ENCODE data around the gene ITM2B.

ITM2B gene

DNA sequence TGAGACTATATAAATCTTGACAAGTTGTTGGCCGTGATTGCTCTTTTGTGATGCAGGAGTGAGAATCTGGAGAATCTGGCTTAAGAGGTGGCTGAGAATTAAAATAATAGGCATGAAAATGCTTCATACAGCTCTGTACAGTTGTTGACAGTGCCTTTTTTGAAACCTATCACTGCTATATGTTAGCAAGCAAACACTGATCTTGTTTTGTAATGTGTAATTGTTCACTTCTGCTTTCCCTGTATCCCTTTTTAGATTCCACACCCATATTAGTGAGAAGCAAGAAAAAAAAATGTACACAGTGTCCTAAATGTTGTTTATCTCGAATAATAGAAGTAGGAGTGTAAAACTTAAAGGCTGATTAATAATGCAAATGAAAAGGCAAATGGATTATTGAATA lies 31.1 kb downstream of the ITM2B start:
- no peak for DNase-seq

DNA sequence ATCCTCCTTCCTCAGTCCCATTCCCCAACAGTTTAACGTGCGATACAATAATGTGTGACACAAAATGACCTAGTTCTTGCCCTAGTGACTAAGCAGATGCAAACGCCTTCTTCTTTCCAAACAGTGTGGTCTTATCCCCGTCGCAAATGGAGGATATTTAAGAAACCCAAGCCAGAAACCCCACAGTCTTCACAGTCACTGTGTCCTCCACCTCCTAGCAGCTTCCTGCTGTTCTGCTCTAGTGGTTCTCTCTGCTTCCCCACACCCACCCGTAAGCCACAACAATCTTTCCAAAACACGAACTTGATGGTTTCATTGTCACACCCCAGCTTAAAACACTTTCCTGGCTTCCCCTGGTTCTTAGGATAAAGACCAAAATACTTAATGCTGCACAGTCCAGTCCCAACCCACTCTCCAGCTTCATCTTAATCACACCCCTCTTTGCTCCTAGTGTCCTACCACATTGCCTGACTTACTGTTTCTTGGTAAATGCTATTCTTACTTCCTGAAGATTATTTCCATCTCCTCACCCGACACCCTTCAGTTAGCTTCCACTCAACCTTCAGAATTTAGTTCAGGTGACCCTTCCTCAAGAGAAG lies 32.3 kb downstream of the ITM2B start:
- no peak for DNase-seq

DNA sequence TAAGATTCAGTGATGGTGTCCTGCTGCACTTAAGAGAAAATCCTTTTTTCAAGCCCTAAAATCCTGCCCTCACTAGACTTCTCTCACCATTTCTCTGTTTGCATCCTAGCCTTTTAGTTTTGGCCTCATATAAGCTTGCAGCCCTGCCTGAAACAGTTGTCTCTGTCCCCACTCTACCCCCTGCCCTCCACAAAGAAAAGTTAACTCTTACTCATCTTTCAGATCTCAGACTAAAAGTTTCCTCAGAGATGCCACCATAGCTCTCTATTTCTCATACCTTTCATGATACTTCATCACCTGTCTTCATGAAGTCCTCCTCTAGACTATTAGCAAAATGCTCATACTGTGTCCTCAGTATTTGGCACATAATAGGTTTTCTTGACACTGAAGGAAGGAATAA lies 33.1 kb downstream of the ITM2B start:
- no peak for DNase-seq

DNA sequence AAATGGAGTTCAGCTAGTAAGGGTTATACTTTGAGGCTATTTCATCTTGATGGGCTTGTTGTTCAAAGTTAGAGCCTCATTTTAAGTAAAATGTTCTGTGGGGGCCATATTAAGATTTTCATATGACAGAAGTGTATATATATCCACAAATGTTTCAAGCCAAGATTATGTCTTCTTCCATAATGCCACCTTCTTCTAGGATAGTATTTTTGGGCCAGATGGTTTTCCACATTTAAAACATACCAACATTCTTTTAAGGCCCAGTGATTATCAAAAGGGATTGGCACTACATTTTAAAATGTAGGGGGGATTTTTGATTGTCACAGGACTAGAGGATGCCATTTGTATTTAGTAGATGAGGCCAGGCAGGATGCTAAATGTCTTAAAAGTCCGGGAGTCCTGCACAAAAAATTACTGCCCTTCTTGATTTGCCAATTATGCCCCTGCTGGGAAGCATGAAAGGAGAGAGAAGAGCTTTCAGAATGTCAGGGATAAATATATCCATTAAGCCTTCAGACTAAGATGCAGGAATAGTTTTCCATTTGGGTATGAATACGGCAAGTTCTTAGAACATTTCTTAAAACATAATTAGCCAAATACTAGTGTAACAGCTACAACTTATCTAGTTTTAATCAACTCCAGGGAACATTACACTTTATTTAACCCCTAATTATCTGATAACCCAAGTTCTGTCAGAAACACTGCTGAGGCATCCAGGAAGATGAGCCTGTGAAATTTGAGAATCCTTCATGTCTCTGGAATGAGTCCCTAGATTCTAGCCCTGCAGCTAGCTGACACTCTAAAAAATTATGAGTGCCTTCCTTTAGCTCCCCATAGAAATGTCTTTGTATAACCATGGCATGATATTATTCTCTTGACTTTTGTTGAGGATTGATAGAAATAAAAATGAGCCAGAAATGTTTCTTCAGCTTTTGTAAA lies 34.0 kb downstream of the ITM2B start:
- no peak for DNase-seq

DNA sequence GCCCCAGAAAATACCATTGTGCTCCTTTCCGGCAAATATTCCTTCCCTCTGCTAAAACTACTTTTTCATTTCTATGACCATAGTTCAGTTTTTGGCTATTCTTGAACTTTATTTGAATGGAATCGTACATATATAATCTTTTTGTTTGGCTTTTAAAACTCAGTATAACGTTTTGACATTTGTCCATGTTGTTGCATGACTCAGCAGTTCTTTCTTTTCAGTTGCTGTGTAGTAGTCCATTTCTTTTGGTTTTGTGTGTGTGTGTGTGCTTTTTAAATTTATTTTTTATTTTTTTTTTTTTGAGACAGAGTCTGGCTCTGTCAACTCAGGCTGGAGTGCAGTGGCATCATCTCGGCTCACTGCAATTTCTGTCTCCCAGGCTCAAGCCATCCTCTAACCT lies 35.0 kb downstream of the ITM2B start:
- DNase-seq = no peak

DNA sequence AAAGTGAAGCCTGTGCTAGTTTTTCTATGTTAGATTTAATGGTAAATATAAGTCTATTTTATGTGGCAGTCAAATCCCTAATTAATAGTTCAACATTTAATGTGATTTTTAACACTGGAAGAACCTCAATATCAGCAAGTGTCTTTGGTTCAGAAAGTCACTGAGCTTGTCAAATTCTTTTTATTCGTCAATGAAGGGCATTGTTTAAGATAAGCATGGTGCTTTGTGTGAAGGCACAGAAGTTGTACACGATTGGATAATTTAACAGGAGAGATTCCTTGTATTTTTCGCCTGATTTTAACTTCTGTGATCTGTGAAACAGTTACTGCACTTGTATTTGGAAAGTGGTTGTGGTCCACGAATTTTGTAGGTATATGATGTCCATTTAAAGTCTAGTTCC lies 40.3 kb downstream of the ITM2B start:
- DNase-seq = no peak

DNA sequence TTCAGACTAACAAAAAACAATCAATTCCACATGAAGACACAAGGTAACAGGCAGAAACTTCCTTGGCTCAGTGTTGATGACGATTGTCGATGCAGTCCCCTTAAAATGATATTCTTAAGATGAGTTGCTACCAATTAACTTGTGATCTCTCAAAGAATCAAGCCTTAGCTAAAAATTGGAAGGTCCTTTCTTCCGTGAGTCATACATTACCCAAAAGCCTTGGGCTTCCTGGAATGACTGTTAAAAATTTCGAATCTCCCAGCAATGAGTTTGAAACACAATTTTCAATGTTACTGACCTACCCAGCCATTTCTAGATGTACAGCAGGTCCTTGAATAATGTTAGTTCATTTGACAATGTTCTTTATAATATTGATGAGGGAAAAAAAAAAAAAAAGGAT lies 42.5 kb downstream of the ITM2B start:
- no peak for DNase-seq

DNA sequence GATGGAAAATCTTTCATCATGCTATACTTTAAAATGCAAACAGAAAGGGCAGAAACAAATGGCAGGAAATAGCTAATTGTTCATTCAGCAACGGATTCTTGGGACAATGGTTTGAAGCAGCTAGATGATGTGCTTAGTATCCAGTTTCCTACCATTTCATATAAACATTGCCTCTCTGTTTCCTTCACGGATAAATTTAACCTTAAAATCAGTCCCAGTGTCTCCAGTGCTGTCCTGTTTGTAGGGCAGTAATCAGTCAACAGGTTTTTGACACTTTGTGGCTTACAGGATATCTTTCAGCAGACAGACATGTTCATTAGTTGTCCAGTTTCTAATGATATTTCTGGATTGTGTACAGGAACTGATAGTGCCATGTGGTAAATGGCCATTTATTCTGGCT lies 45.8 kb downstream of the ITM2B start:
- DNase-seq = no peak

DNA sequence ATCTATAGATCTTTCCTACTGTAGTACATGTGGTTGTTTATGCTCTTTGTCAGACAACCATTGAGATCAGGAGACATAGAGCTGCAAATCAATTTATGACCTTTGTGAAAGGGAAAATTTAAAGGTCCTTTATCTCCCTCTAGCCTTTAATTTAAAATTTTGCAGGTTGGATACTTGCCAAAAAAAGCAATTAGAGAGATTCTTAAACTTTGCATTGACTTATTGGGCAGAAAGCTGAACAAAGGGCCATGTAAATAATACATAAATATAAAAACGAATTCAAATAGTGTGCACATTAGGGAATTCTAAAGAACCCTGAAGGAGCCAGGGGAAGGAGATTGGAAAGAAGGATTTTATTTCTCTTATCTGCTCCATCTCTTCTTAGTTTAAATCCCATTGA lies 48.5 kb downstream of the ITM2B start:
- no peak for DNase-seq

DNA sequence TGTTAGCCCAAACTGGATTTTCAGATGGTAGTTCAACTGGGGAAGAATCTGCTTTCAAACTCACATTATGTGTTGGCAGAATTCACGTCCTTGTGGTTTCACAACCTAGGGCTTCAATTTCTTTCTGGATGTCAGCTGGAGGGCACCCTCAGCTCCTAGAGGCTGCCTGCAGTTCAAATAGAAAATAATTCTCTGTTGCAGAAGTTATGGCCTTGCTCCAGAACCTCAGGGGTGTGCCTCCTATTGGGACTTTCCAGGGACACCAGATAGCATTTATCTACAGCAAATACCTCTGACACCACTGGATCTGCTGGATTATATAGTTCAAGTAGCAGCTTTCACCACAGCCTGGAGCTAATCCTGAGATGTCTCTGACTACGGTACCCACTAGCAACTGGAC lies 58.7 kb downstream of the ITM2B start:
- DNase-seq = no peak

DNA sequence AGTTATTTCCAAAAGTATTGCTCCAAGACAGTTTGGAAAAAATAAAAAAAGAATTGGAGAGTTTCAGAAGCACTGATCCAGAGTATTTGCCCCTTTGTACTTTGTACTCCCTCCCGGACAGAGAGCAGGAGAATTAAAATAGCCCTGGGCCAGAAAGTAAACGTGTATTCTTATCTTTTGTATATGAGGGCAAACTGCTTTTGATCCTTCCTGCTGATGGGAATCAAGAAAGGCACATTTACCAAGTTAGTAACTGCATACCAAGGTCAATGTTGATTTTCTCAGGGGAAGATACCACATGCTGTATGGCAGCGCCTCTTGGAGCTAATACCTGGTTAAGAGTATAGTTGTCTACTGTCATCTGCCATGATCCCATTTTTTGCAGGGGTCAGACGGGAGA lies 59.6 kb downstream of the ITM2B start:
- no peak for DNase-seq

DNA sequence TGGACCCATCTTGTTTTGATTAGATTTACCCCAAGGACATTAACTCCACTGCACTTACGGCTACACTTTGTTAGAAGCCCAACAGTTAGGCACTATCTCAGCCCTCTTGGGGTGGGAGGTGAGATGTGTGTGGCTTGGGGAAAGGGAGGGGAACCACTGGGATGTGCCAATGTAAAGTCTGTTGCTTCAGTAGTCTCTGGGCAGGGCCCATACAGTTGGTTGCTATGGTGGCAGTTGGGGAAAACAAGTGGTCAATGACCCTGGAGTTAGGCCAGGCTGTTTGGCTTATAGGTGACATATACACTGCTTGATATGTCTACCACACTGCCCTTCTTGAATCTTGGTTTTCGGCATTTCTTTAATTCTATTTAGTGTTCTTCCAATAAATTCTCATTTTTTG lies 61.6 kb downstream of the ITM2B start:
- DNase-seq = no peak

DNA sequence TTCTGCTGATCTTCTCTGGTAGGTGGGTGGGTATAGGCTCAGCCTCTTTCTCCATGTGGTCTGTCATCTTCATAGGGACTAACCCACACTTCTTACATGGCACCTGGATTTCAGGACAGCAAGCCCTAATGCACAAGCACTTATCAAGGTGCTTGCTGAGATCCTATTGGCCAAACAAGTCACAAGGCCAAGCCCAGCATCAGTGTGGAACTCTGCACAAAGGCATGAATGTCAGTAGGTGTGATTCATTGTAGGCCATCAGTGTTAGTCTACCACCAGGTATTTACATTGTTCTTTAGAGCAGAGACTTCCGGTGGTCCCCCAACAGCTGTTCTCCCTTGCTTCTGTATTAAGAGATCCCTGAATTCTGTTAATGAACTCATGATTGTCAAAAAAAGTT lies 62.3 kb downstream of the ITM2B start:
- DNase-seq = no peak

DNA sequence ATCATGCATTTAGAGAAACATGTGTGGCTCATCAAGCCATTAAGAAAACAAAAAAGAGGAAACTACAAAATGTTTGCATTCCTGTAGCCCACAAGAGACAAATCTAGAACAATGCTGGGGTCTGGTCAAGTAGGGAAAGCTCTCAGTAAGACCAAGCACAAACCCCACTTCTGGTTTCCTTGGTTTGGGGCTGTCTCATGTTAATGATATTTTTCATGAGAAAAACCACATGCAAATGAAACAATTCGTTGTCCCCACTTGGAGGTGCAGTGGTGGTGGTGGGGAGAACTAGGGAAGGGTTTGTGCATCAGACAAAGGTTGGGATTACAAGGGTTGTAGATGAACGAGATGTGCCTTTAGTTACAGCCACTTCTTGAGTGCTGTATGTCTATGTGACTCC lies 63.5 kb downstream of the ITM2B start:
- DNase-seq = no peak

DNA sequence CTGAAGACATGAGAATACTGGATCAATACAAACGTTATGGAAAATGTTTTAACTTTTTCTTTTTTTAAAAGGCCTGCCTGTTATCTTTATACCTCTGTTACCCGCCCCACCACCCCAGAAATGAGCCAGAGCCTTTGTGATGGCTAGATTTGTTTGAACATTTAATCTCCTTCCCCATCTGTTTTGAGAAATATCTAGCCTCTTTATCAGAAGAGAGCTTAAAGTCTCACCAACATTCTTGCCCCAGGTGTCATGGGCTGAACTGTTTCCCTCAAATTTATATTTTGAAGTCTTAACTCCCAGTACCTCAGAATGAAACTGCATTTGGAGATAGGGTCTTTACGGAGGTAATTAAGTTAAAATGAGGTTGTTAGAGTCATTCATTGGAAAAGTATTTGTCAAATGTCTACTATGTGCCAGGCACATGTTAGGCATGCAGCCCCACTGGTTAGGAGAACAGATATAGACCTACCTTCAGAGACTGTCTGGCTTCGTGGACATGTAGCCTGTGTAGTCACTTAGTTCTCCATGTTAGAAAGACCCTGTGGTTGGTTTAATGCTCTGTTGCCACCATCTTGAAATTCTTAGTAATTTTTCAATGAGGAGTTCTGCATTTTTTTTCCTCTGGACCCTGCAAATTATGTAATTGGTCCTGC lies 64.3 kb downstream of the ITM2B start:
- no peak for DNase-seq

DNA sequence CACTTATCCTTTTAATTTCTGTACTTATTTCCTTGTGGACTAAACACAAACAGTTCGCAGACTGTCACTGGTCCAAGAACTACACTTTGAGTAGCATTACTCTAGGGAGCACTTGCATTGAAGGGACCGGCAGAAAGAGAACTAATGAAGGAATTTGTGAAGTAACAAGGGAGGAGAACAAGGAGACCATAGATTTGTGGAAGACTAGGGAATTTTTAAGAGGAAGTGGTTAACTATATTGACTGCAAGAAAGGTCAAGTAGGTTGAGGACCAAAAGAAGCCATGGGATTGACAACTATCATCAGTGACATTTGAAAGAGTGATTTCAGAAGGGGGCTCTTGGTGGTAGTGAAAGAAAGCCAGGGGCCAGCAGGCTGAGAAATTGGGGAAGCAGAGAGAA lies 66.6 kb downstream of the ITM2B start:
- no peak for DNase-seq

DNA sequence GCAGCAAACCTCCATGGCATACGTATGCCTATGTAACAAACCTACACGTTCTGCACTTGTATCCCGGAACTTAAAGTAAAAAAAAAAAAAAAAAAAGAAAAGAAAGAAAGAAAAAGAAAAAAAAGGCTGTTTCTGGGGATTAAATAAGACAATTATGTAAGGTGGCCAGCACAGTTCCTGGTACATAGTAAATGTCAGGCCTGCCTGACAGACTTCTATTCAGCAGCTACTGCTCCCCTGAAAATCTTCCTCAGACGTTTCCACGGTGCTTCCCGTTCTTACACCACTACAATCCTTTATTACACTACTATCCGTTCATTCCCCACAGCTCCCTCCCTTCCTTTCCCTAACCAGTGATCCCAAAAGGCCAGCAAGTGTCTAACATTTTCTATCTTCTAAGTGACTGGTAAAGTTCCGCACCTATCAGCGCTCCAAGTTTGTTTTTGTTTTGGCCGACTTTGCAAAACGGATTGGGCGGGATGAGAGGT lies 69.9 kb downstream of the ITM2B start:
- no peak for DNase-seq

DNA sequence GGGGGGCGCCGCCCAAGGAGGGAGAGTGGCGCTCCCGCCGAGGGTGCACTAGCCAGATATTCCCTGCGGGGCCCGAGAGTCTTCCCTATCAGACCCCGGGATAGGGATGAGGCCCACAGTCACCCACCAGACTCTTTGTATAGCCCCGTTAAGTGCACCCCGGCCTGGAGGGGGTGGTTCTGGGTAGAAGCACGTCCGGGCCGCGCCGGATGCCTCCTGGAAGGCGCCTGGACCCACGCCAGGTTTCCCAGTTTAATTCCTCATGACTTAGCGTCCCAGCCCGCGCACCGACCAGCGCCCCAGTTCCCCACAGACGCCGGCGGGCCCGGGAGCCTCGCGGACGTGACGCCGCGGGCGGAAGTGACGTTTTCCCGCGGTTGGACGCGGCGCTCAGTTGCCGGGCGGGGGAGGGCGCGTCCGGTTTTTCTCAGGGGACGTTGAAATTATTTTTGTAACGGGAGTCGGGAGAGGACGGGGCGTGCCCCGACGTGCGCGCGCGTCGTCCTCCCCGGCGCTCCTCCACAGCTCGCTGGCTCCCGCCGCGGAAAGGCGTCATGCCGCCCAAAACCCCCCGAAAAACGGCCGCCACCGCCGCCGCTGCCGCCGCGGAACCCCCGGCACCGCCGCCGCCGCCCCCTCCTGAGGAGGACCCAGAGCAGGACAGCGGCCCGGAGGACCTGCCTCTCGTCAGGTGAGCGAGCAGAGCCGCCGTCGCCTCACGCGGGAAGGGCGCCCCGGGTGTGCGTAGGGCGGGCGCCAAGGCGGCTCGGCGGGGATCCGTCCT lies 70.5 kb downstream of the ITM2B start, which contains the start of gene RB1:
TSS of gene RB1 (plus strand) at position 393 of the 784 bp plus-strand sequence. CDS start at position 555, 162 bp downstream.
- peak; percentile 73 to 85 for DNase-seq

DNA sequence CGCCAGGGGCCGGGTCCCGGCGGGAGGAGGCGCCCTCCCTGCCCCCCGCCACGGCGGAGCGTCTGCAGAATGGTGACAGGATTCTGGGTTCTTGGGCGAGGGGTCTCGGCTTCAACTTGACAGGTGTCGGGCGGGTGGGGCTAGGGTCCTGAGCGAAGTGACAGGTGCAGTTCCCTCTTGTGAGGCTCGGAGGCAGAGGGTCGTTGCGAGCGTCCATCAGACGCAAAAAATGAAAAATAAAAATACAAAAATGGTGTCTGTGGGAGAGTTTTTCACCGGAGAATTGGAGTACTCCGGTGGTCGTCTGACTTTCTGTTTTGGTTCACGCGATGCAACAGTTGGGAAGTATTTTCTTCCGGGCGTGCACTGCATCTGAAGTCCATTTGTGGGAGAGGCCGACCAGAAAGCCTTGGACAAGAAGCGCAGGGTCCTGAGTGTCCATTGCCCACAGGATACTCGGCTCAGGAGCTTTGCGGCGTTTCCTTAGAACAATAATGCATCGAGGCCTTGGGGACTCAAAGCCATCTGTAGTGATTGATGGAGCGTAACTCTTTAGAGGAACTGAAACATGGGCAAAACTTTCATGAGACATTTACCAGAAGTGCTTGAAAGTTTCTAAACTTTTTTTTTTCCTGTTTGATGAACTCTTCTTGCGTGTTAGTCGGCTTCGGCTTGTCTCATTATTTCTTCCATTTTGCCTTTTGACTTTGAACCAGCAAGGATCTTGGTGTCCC lies 71.3 kb downstream of the ITM2B start:
- no peak for DNase-seq

DNA sequence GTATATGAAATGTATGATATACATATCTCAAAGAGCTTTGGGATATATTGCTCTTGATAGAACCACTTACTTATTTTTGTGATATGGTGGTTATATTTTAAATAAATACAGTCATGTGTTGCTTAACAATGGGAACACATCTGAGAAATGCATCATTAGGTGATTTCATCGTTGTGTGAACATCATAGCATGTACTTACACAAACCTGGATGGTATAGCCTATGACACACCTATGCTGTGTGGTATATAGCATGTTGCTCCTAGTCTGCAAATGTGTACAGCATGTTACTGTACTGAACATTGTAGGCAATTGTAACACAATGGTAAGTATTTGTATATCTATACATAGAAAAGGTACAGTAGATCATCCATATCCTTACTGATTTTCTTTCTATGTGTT lies 78.2 kb downstream of the ITM2B start:
- no peak for DNase-seq

DNA sequence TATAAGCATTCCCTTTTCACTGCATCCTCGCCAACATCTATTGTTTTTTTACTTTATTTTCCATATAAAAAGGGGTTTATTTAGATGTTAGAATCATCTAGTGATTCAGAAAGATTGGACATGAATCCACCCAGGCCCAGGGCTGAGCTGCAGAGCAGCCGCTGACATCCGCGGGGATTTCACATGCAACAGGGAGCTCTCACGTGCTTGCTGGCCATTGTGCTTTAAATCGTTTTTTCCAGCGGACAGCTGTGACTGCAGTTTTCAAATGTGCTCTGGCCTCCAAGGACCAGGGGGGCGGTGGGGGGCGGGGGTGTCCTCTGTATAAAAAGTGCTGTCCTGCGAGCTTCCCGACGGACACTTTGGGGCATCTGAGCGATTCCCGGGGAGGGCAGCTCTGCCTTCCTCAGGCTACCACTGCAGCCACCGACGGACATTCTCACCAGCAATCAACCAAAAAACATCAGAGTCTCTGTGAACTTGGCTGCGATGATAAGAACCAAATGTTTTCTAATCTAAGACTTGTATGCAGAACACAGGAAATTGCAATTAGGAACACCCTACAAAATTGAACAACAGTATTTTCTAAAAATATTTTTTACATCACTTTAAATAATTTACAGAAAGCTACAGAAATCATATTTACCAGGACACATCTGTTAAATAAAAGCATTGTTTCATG lies 83.1 kb downstream of the ITM2B start:
- DNase-seq = no peak
